Measurements from ENCODE around the gene NPBWR2. TPM values are rescaled to one million over a fixed set of nuclear protein-coding genes. Genes with fewer than 3 reads are reported as not detected.
A peak's percentile ranks its signal among the peaks of the same experiment; 100 is the strongest.
"Not testable (repeated sequence)": the region's sequence is repeated elsewhere in the genome, so short reads cannot be mapped to it uniquely, and the experiment has no call there.

The NPBWR2 gene
- polyA plus RNA-seq, 1 donor (not counting 4 experiments of a cell fraction or from before 2014, with no cell fraction given): not detected

- H3K36me3 ChIP-seq (ENCODE audit: control insufficient read depth in 2 of 2, extremely low read depth in 1 of 2, insufficient read depth in 2 of 2, low read length in 2 of 2): no peaks in the 10 kb centered on the region
- no peak overlapping the region for H3K9ac ChIP-seq (ENCODE audit: control insufficient read depth, extremely low read depth, insufficient read depth, low read length)
- H2AFZ ChIP-seq (ENCODE audit: control insufficient read depth, low read length): no peak overlapping the region
- no peak overlapping the region for H3K4me2 ChIP-seq (ENCODE audit: control insufficient read depth, extremely low read depth, insufficient read depth, low read depth, low read length)
- H3K27ac ChIP-seq (ENCODE audit: control insufficient read depth, insufficient read depth, low read length): no peak overlapping the region
- no peak for TF ChIP-seq EZH2 (IDR thresholded peaks at IDR 0.05; ENCODE audit: low read length)
- no peak for TF ChIP-seq CTCF (optimal IDR thresholded peaks at IDR 0.05 in 1 of 3, IDR thresholded peaks at IDR 0.05 in 1 of 3, conservative IDR thresholded peaks at IDR 0.05 in 1 of 3; ENCODE audit: extremely low read depth in 1 of 3, insufficient read depth in 2 of 3, low read length in 3 of 3)
- no peaks in the 10 kb centered on the region for H3K9me1 ChIP-seq (ENCODE audit: control insufficient read depth, extremely low read depth, insufficient read depth, low read length)
- H3K79me2 ChIP-seq (ENCODE audit: control insufficient read depth, insufficient read depth, low read length): no peaks in the 10 kb centered on the region
- no peak overlapping the region for H3K4me3 ChIP-seq (ENCODE audit: control insufficient read depth in 2 of 3, extremely low read depth in 1 of 3, insufficient read depth in 2 of 3, low read depth in 1 of 3, low read length in 3 of 3)
- DNase-seq (ENCODE audit: low read depth, low spot score) (no peak), FAIRE-seq (no peak)
- dilution Hi-C loops (cut with MboI; ENCODE audit: extremely low pct_ligation_motif_present, low sequenced_read_pairs): no loop called here
- peaks cover 10% of the 10 kb centered on the region for H3K27me3 ChIP-seq (ENCODE audit: control insufficient read depth, extremely low read depth, insufficient read depth, low read length)
- no peaks in the 10 kb centered on the region for H3K4me1 ChIP-seq (ENCODE audit: control insufficient read depth, extremely low read depth, insufficient read depth, low read length)
- peaks cover 2% of the 10 kb centered on the region for H4K20me1 ChIP-seq (ENCODE audit: control insufficient read depth, extremely low read depth, insufficient read depth, low read length)
- H3K9me3 ChIP-seq (ENCODE audit: control insufficient read depth, low read depth, low read length): no peaks in the 10 kb centered on the region
These were observed 16.0 kb downstream of the NPBWR2 start for GRCh38 chr20:64091340-64091739.

- no peaks in the 10 kb centered on the region for H3K36me3 ChIP-seq (ENCODE audit: control insufficient read depth in 2 of 2, extremely low read depth in 1 of 2, insufficient read depth in 2 of 2, low read length in 2 of 2)
- no peaks in the 10 kb centered on the region for H3K9me3 ChIP-seq (ENCODE audit: control insufficient read depth, low read depth, low read length)
- peaks cover 20% of the 10 kb centered on the region for H3K27me3 ChIP-seq (ENCODE audit: control insufficient read depth, extremely low read depth, insufficient read depth, low read length)
- DNase-seq (ENCODE audit: low read depth, low spot score): no peak
- H2AFZ ChIP-seq (ENCODE audit: control insufficient read depth, low read length): no peak overlapping the region
- no peak for FAIRE-seq
- no peaks in the 10 kb centered on the region for H3K79me2 ChIP-seq (ENCODE audit: control insufficient read depth, insufficient read depth, low read length)
- no peaks in the 10 kb centered on the region for H3K4me1 ChIP-seq (ENCODE audit: control insufficient read depth, extremely low read depth, insufficient read depth, low read length)
- no peak overlapping the region for H3K4me3 ChIP-seq (ENCODE audit: control insufficient read depth in 2 of 3, extremely low read depth in 1 of 3, insufficient read depth in 2 of 3, low read depth in 1 of 3, low read length in 3 of 3)
- H3K9me1 ChIP-seq (ENCODE audit: control insufficient read depth, extremely low read depth, insufficient read depth, low read length): no peaks in the 10 kb centered on the region
- TF ChIP-seq CTCF (optimal IDR thresholded peaks at IDR 0.05 in 1 of 3, IDR thresholded peaks at IDR 0.05 in 1 of 3, conservative IDR thresholded peaks at IDR 0.05 in 1 of 3; ENCODE audit: extremely low read depth in 1 of 3, insufficient read depth in 2 of 3, low read length in 3 of 3) (no peak), EZH2 (IDR thresholded peaks at IDR 0.05; ENCODE audit: low read length) (no peak)
- H3K9ac ChIP-seq (ENCODE audit: control insufficient read depth, extremely low read depth, insufficient read depth, low read length): no peak overlapping the region
- H4K20me1 ChIP-seq (ENCODE audit: control insufficient read depth, extremely low read depth, insufficient read depth, low read length): peaks cover 2% of the 10 kb centered on the region
- dilution Hi-C loops (cut with MboI; ENCODE audit: extremely low pct_ligation_motif_present, low sequenced_read_pairs): no loop called here
- H3K27ac ChIP-seq (ENCODE audit: control insufficient read depth, insufficient read depth, low read length): no peak overlapping the region
- H3K4me2 ChIP-seq (ENCODE audit: control insufficient read depth, extremely low read depth, insufficient read depth, low read depth, low read length): no peak overlapping the region
These were observed 17.2 kb downstream of the NPBWR2 start for GRCh38 chr20:64090165-64090564.

- DNase-seq (ENCODE audit: low read depth, low spot score); H3K9me1 ChIP-seq (ENCODE audit: control insufficient read depth, extremely low read depth, insufficient read depth, low read length); H3K27ac ChIP-seq (ENCODE audit: control insufficient read depth, insufficient read depth, low read length); H3K36me3 ChIP-seq (ENCODE audit: control insufficient read depth in 2 of 2, extremely low read depth in 1 of 2, insufficient read depth in 2 of 2, low read length in 2 of 2); H3K9ac ChIP-seq (ENCODE audit: control insufficient read depth, extremely low read depth, insufficient read depth, low read length); H3K4me3 ChIP-seq (ENCODE audit: control insufficient read depth in 2 of 3, extremely low read depth in 1 of 3, insufficient read depth in 2 of 3, low read depth in 1 of 3, low read length in 3 of 3); H3K4me2 ChIP-seq (ENCODE audit: control insufficient read depth, extremely low read depth, insufficient read depth, low read depth, low read length); dilution Hi-C loops (cut with MboI; ENCODE audit: extremely low pct_ligation_motif_present, low sequenced_read_pairs); H3K79me2 ChIP-seq (ENCODE audit: control insufficient read depth, insufficient read depth, low read length); H4K20me1 ChIP-seq (ENCODE audit: control insufficient read depth, extremely low read depth, insufficient read depth, low read length); H3K4me1 ChIP-seq (ENCODE audit: control insufficient read depth, extremely low read depth, insufficient read depth, low read length); H2AFZ ChIP-seq (ENCODE audit: control insufficient read depth, low read length); H3K9me3 ChIP-seq (ENCODE audit: control insufficient read depth, low read depth, low read length): not testable (repeated sequence)
- H3K27me3 ChIP-seq (ENCODE audit: control insufficient read depth, extremely low read depth, insufficient read depth, low read length): peaks cover 35% of the 10 kb centered on the region
- peak; percentile 74 for FAIRE-seq
These were observed 18.8 kb downstream of the NPBWR2 start for GRCh38 chr20:64088586-64088985.

GRCh38 chr20:64087226-64087825 is 20.0 kb downstream of the NPBWR2 start:
- dilution Hi-C loops (cut with MboI; ENCODE audit: extremely low pct_ligation_motif_present, low sequenced_read_pairs): not testable (repeated sequence)
- peaks cover 36% of the 10 kb centered on the region for H3K27me3 ChIP-seq (ENCODE audit: control insufficient read depth, extremely low read depth, insufficient read depth, low read length)

More at GRCh38 chr20:64087226-64087825, 20.0 kb downstream of the NPBWR2 start:
- not testable (repeated sequence) for H3K4me3 ChIP-seq (ENCODE audit: control insufficient read depth in 2 of 3, extremely low read depth in 1 of 3, insufficient read depth in 2 of 3, low read depth in 1 of 3, low read length in 3 of 3); H4K20me1 ChIP-seq (ENCODE audit: control insufficient read depth, extremely low read depth, insufficient read depth, low read length); DNase-seq (ENCODE audit: low read depth, low spot score); H3K36me3 ChIP-seq (ENCODE audit: control insufficient read depth in 2 of 2, extremely low read depth in 1 of 2, insufficient read depth in 2 of 2, low read length in 2 of 2); H3K9me3 ChIP-seq (ENCODE audit: control insufficient read depth, low read depth, low read length); H3K9me1 ChIP-seq (ENCODE audit: control insufficient read depth, extremely low read depth, insufficient read depth, low read length); FAIRE-seq; H2AFZ ChIP-seq (ENCODE audit: control insufficient read depth, low read length); H3K27ac ChIP-seq (ENCODE audit: control insufficient read depth, insufficient read depth, low read length); H3K79me2 ChIP-seq (ENCODE audit: control insufficient read depth, insufficient read depth, low read length); H3K4me1 ChIP-seq (ENCODE audit: control insufficient read depth, extremely low read depth, insufficient read depth, low read length); H3K4me2 ChIP-seq (ENCODE audit: control insufficient read depth, extremely low read depth, insufficient read depth, low read depth, low read length); H3K9ac ChIP-seq (ENCODE audit: control insufficient read depth, extremely low read depth, insufficient read depth, low read length)

Measured in keratinocyte (primary cell).